Measurements from ENCODE around the gene SH3BP5. TPM values are rescaled to one million over a fixed set of nuclear protein-coding genes. Genes with fewer than 3 reads are reported as not detected.
A peak's percentile ranks its signal among the peaks of the same experiment; 100 is the strongest.

The SH3BP5 gene
- total and polyA plus RNA-seq, 2 donors (not counting 1 experiment from before 2014, with no cell fraction given) = 76.6 to 92.3 TPM

- Histone ChIP-seq H3K4me3 (ENCODE audit: control extremely low read depth in 1 of 5, extremely low read depth in 1 of 5, insufficient read depth in 1 of 5, low read depth in 2 of 5, low read length in 4 of 5) (peak overlapping the region in 4 of 5 experiments; percentile 5 to 54 (median 20)), H2AFZ (ENCODE audit: insufficient read depth, low read depth, low read length, poor library complexity, severe bottlenecking) (no peak overlapping the region), H3K4me1 (ENCODE audit: control insufficient read depth in 2 of 2, insufficient read depth in 2 of 2, low read length in 2 of 2) (peaks cover 55 to 70% of the 10 kb centered on the region in 2 donors), H3K27ac (ENCODE audit: low read length in 2 of 2) (peak overlapping the region; percentile 95 to 96), H3K79me2 (ENCODE audit: control insufficient read depth, insufficient read depth, low read length) (peaks cover 7% of the 10 kb centered on the region), H3K4me2 (replicated peaks; ENCODE audit: low read depth, low read length, poor library complexity, severe bottlenecking) (peak overlapping the region; percentile 69), H3K9me3 (ENCODE audit: control extremely low read depth in 1 of 3, control insufficient read depth in 2 of 3, insufficient read depth in 1 of 3, low read length in 2 of 3) (peaks cover 0 to 3% (median 0%) of the 10 kb centered on the region in 3 donors), H4K20me1 (ENCODE audit: control insufficient read depth, insufficient read depth, low read length, poor library complexity, severe bottlenecking) (no peaks in the 10 kb centered on the region), H3K9ac (ENCODE audit: low read length) (peak overlapping the region; percentile 39), H3K27me3 (replicated peaks in 1 of 4; ENCODE audit: control extremely low read depth in 1 of 4, control insufficient read depth in 3 of 4, insufficient read depth in 4 of 4, low read length in 3 of 4) (no peaks in the 10 kb centered on the region), H3K36me3 (replicated peaks in 1 of 2; ENCODE audit: control extremely low read depth in 1 of 2, control insufficient read depth in 1 of 2, extremely low read depth in 1 of 2, insufficient read depth in 2 of 2, low read length in 1 of 2) (no peaks in the 10 kb centered on the region)
- CTCF ChIA-PET = interaction anchor here (0.7 to 5.5 kb wide), 15 partner anchors 12 to 155 kb away, joined by 3 to 41 read pairs (median 5); partner anchors contain the start of genes CAPN7 and SH3BP5
- peak; percentile 67 for DNase-seq
- Mint-ChIP-seq H3K4me1 (peaks cover 64% of the 10 kb centered on the region), H3K9me3 (ENCODE audit: insufficient read depth) (no peaks in the 10 kb centered on the region), H3K4me3 (peak overlapping the region; percentile 76), H3K27ac (peak overlapping the region; percentile 80), H3K27me3 (no peaks in the 10 kb centered on the region)
- no CpG with 5 or more reads among the region's 1 CpG for WGBS (ENCODE audit: insufficient coverage)
- peak; percentile 23 for ATAC-seq (ENCODE audit: low read depth)
- TF ChIP-seq EZH2 (IDR thresholded peaks at IDR 0.05; ENCODE audit: borderline replicate concordance, insufficient read depth, low read depth, low read length, poor library complexity, severe bottlenecking) = no peak
- no peak for TF ChIP-seq CTCF (IDR thresholded peaks at IDR 0.05)
- POLR2A ChIA-PET = interaction anchor here (0.7 to 1.9 kb wide), 7 partner anchors 13 to 88 kb away, joined by 3 to 13 read pairs (median 5); partner anchors contain the start of gene SH3BP5
- intact Hi-C loops (cut with micrococcal nuclease) = loop anchor here (1.0 to 5.0 kb wide), 3 partner anchors 16 to 36 kb away; no protein-coding TSS in a partner anchor
These were observed 28.6 kb upstream of the SH3BP5 start for GRCh38 chr3:15360788-15361493.

Measured in B cell (primary cell).